22Rv1 (cell line): ENCODE measurements around the gene FABP7.
"Not testable (repeated sequence)": the region's sequence is repeated elsewhere in the genome, so short reads cannot be mapped to it uniquely, and the experiment has no call there.

Source experiments
- H3K27ac ChIP-seq: fragments of 450-650 bp; 2 replicates; pipeline ENCODE4 v1.5.1; 2017
- CTCF ChIP-seq: fragments of 450-650 bp; IDR thresholded peaks from 2 replicates; pipeline ENCODE4 v1.5.1; 2017; ENCODE audit warnings: mild to moderate bottlenecking
- ZFX ChIP-seq: fragments of 450-650 bp; IDR thresholded peaks from 2 replicates; pipeline ENCODE4 v1.6.1; 2017; ENCODE audit warnings: antibody characterized with exemption, borderline replicate concordance

Gene FABP7

GRCh38 chr6:122736616-122737015 is 42.9 kb upstream of the FABP7 start:
- TF ChIP-seq ZFX (no peak), CTCF (no peak)
- H3K27ac ChIP-seq, result peak overlapping the region; percentile 34

- TF ChIP-seq ZFX, result no peak
- no peak for TF ChIP-seq CTCF
- H3K27ac ChIP-seq, result no peak overlapping the region
Measured at GRCh38 chr6:122740091-122740490, 39.4 kb upstream of the FABP7 start.

- TF ChIP-seq ZFX (no peak), CTCF (no peak)
- no peak overlapping the region for H3K27ac ChIP-seq
Measured at GRCh38 chr6:122740936-122741335, 38.6 kb upstream of the FABP7 start.

GRCh38 chr6:122744247-122744646 is 35.3 kb upstream of the FABP7 start:
- H3K27ac ChIP-seq, result not testable (repeated sequence)

DNA sequence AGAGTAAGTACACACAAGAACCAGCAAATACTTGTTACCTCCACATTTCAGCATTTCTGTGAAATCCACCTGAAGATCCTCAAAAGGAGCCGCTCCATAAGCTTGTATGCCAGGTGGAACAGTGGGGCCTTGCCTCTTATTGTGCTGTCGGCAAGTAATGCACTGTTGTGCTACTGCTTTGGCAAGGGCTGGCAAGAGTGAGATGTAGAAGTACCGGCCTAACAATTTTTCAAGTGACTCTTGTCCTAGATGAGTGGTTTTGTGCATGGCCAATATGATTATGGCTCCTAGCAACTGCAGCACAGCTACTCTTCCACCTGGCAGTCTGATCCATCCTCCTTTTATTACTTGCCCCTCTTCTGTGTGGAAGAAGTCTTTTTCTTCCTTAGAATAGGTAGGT is 34.7 kb upstream of the FABP7 start:
- H3K27ac ChIP-seq, result not testable (repeated sequence)

GRCh38 chr6:122746688-122747087 is 32.8 kb upstream of the FABP7 start:
- TF ChIP-seq ZFX (no peak), CTCF (no peak)
- no peak overlapping the region for H3K27ac ChIP-seq

DNA sequence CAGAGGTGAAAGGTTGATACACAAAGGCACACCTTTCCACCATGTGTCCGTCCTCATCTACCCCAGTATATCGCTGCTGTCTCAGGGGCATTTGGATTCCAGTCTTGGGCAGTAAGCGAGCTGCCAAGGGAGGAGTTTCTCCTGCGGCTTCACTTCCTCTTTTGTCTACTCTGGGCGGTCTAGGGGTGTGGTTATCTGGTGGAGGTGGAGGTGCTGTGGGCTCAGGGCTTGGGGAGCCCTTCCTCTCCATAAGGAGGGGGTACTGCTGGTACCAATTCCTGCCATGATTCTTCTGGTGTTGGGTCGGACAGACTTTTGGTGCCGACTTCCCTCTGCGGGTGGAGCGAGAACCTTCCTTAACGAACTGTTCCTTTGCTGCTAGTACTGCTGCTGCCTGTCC is 31.9 kb upstream of the FABP7 start:
- no peak for TF ChIP-seq ZFX
- TF ChIP-seq CTCF, result no peak
- no peak overlapping the region for H3K27ac ChIP-seq

DNA sequence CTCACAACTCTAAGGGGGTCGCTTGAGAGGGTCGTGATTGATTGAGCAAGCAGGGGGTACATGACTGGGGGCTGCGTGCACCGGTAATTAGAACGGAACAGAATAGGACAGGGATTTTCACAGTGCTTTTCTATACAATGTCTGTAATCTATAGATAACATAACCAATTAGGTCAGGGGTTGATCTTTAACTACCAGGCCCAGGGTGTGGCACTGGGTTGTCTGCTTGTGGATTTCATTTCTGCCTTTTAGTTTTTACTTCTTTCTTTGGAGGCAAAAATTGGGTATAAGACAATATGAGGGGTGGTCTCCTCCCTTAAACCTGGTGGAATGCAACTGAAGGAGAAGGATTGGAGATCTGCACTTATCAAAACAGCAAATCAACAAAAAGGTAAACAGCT is 30.6 kb upstream of the FABP7 start:
- not testable (repeated sequence) for H3K27ac ChIP-seq

GRCh38 chr6:122749451-122750050 is 30.0 kb upstream of the FABP7 start:
- TF ChIP-seq CTCF, result no peak
- TF ChIP-seq ZFX, result no peak
- no peak overlapping the region for H3K27ac ChIP-seq
